GM19099 (cell line): ENCODE results near the gene TLL2.

Source experiments
- POLR2A ChIP-seq: IDR thresholded peaks from 3 replicates; pipeline ENCODE4 v1.6.1; 2011; ENCODE audit warnings: low read depth; ENCODE audit not compliant: insufficient read length; ENCODE audit errors: extremely low read depth

TLL2 gene

GRCh38 chr10:96344178-96344577 lies 169.5 kb downstream of the TLL2 start:
- TF ChIP-seq POLR2A, result no peak

- TF ChIP-seq POLR2A, result no peak
These were observed 171.3 kb downstream of the TLL2 start for GRCh38 chr10:96342402-96342801.

GRCh38 chr10:96341219-96342182 lies 172.2 kb downstream of the TLL2 start:
- TF ChIP-seq POLR2A, result no peak

DNA sequence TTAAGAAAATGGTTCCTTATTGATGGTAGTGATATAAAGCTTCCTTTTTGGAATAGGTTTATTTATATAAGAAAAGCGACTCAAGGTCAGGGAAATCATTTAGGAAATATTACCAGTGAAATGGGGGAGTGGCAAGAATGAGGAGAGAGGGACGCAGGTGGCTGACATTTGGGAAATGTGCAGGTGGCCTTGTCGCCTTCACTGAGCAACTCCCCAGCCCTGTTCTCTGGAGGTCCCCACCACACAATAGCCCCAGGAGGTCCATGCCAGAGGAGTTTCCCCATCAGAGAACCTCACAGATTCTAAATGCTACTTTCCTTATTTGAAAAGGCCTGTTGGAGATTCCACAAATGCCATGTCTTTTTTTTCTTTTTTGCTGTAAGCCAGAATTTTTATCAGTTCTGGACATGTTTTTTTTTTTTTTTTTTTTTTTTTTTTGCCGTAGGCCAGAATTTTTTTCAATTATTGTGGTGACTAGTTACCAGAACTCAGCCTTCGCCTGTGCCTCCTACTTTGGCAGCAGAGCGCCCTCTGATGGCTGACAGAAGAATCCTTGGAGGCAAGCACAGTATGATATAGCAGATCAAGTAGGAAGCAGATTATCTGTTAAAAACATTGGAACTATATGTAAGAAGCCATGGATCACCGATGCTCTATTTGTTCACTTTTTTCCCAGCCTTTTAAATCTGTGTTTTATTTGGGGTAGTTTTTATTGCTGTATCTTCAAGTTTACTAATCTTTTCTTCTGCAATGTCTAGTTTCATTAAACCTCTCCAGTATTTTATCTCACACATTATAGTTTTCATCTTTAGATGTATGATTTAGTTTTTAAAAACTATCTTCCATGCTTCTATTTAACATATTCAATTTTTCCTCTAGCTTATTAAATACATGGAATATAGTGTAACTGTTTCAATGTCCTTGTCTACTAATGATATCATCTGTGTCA lies 173.5 kb downstream of the TLL2 start:
- TF ChIP-seq POLR2A, result no peak

DNA sequence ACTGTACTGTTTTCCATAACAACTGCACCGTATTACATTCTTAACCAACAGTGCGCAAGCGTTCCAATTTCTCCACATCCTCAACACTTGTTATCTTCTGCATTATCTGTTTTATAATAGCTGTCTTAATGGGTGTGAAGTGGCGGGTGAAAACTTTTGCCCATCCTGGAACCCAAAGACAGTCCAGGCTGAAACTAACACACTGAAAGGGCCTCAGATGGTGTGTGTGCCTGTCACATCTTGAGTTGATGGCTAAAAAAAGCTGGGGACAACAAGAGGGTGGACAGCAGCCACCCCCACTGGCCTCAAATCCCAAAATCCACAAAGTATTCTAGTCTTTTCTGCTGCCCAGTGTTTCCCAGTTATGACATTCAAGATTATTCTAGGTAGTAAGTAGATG lies 174.3 kb downstream of the TLL2 start:
- no peak for TF ChIP-seq POLR2A

DNA sequence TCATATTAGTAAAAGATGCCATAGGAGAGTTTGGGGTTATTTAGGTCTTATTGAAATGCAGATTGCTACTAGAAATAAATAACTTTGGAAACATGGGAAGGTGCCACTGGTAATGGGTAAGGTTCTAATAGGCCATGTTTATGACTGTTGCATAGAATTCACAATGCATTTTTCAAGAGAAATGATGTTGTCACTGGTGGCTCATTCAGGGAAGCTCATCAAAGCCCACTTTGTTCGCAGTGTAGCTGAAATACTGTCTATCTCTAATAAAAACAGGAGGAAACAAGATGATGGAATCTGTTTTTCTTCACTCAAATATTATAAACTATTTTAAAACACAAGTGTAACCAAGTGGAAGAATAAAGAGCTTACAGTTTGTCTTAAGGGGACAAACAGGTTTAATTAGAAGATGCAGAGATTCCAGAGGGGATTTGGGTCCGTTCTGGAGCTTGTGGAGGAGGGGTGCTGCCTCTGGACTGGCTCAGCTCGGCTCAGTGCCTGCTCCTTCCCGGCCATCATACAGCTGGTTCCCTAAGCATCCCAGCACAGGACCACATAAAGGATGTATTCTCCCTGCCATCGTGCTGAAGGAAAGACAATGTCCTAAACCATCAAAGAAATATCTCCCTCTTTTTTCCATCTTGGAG lies 175.3 kb downstream of the TLL2 start:
- no peak for TF ChIP-seq POLR2A

- no peak for TF ChIP-seq POLR2A
These were observed 176.6 kb downstream of the TLL2 start for GRCh38 chr10:96337106-96337505.

DNA sequence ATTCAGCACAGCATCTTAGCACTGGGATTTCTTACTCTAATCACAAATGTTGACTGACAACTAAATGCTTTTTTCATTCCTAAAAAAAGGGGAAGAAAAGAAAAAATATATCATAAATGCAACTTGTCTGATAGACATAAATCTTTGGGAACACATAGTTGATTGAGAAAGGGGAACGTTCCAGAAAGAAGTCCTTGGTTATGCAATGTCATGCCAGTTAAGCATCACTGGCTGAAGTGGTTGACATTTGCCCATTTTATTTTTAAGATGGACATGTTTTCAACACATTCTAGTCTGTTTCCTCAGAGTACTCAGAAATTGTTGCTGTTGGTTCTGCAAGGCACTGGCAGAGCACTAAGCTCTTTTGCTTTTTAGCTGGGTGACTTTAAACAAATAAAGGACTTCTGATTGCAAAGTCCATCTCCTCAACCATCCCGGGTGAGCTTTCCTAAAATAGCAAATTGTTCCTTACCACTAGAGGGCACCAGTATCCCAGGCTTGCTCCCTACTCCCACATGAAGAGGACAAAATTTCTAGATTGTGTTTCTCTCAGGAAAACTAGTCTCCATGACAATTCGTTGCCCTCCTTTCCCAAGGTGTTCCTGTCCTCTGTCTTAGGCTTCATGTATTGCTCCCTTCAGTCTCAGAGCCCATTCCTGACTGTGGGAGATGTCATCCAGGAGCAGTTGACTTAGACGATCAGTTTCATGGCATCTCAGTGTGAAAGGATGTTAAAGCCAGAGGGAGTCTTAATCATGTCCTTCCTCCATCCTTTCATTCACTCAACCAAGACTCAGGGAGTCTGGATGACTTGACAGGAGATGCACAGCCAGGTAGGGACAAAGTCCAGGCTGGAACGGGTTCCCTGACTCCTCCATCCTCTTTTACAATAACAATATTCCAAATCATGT lies 178.9 kb downstream of the TLL2 start:
- no peak for TF ChIP-seq POLR2A

DNA sequence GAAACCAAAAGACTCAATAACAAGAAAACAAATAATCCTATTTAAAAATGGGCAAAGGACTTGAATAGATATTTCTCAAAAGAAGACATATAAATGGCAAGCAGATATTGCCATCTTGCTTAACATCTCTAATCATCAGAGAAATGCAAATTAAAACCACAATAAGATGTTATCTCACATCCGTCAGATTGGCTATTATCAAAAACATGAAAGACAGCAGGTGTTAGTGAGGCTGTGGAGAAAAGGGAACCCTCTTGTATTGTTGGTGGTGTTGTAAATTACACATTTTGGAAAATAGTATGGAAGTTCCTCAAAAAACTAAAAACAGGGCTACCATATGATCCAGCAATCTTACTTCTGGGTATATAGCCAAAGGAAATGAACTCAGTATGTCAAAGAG lies 180.6 kb downstream of the TLL2 start:
- no peak for TF ChIP-seq POLR2A

GRCh38 chr10:96327462-96327861 lies 186.3 kb downstream of the TLL2 start:
- TF ChIP-seq POLR2A, result no peak

GRCh38 chr10:96325719-96326373 lies 187.9 kb downstream of the TLL2 start:
- TF ChIP-seq POLR2A, result no peak

DNA sequence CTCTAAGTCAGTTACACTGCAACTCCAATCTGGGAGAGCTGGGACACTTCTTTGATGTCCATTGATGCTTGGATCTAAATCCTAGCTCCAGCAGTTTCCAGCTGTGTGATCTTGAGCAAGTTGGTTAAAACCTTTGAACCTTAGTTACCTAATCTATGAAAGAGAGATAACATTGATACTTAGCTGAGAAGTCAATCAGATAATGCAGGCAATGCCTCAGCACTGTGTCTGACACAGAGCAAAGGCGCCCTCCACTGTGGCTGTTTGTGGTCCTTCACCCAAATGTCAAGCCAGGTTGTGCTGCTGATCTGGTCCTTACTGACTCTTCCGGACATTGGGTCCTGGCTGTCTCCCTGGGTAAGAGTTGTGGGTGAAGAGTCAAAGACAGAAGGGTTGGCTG lies 189.3 kb downstream of the TLL2 start:
- TF ChIP-seq POLR2A, result no peak

DNA sequence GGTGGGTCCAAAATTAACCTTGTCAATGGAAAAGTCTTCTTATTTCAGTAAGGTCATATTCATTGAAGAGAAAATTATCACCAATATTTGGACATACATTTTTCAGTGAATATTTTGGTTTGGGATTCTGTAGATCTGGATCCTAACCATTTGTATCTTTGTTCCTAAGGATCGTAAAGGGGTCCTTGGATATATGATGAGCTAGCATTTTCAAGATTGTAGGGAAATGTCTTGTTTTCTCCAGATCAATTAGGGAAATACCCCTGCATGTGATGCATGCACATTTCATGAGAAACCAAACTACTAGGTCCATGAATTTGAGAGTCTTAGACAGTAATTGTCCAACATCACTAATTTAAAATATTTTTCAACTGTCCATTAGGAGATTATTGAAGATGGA lies 191.5 kb downstream of the TLL2 start:
- TF ChIP-seq POLR2A, result no peak
